Endothelial cell (in vitro differentiated cells): Measurements from ENCODE around the gene OSBPL3. TPM values are rescaled to one million over a fixed set of nuclear protein-coding genes. Genes with fewer than 3 reads are reported as not detected.

Experiments used
- DNase-seq: peaks from one replicate; pipeline ENCODE4 v3.0.0; 2021; ENCODE audit warnings: low spot score
- H3K27ac Mint-ChIP-seq: one replicate; pipeline ENCODE4 v1.8.0; 2021; ENCODE audit warnings: mixed read lengths, inconsistent platforms; ENCODE audit not compliant: unreplicated experiment
- H3K27me3 Mint-ChIP-seq: one replicate; pipeline ENCODE4 v1.8.0; 2021; ENCODE audit warnings: mild to moderate bottlenecking, moderate library complexity, mixed read lengths, inconsistent platforms; ENCODE audit not compliant: unreplicated experiment
- H3K36me3 Mint-ChIP-seq: one replicate; pipeline ENCODE4 v1.8.0; 2021; ENCODE audit warnings: mild to moderate bottlenecking, low read depth, mixed read lengths, inconsistent platforms; ENCODE audit not compliant: unreplicated experiment
- H3K4me1 Mint-ChIP-seq: one replicate; pipeline ENCODE4 v1.8.0; 2021; ENCODE audit warnings: mild to moderate bottlenecking, mixed read lengths, inconsistent platforms; ENCODE audit not compliant: unreplicated experiment
- H3K4me3 Mint-ChIP-seq: one replicate; pipeline ENCODE4 v1.8.0; 2021; ENCODE audit warnings: mild to moderate bottlenecking, mixed read lengths, inconsistent platforms; ENCODE audit not compliant: unreplicated experiment
- H3K9me3 Mint-ChIP-seq: one replicate; pipeline ENCODE4 v1.8.0; 2021; ENCODE audit warnings: mixed read lengths, inconsistent platforms; ENCODE audit not compliant: unreplicated experiment
- CTCF ChIP-seq: fragments of 200-600 bp; sonication (generic); IDR thresholded peaks from one replicate; pipeline ENCODE4 v1.5.0; 2021; ENCODE audit warnings: antibody characterized with exemption; ENCODE audit not compliant: unreplicated experiment
- total RNA-seq: library from RNA; stranded (reverse); fragmentation: NEBNext Ultra II Directional; extraction: Animal tissue kit (Norgen Biotek cat#: 25700); gene quantifications from one replicate; pipeline ENCODE4 v1.2.1, GENCODE V29; 2021; ENCODE audit not compliant: unreplicated experiment

The OSBPL3 gene
- total RNA-seq, 1 donor from 2014 or later = 3.1 TPM

GRCh38 chr7:24975644-24976260, 4.2 kb downstream of the OSBPL3 start:
- H3K27me3 Mint-ChIP-seq = peaks cover 2% of the 10 kb centered on the region
- no peak for DNase-seq
- peaks cover 11% of the 10 kb centered on the region for H3K4me1 Mint-ChIP-seq
- H3K27ac Mint-ChIP-seq = no peak overlapping the region
- TF ChIP-seq CTCF = no peak
- no peak overlapping the region for H3K4me3 Mint-ChIP-seq
- H3K36me3 Mint-ChIP-seq = no peaks in the 10 kb centered on the region
- no peaks in the 10 kb centered on the region for H3K9me3 Mint-ChIP-seq

DNA sequence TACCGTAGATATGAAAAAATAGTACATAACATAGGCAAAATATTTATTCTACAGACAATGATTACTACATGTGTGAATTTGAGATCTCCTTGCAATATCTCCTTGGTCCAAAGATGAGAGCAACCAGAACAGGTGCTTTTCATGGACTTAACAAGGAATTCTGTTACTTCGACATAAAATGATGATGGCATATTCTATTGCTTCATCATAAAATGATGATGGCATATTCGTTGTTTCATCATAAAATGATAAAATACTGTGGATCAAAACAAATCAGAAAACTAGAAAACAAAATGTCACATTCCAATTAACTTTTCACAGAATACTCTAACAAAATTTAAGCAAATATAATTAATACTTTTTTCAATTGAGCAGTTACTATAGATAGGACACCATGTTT, 4.8 kb downstream of the OSBPL3 start:
- no peak for TF ChIP-seq CTCF
- DNase-seq = no peak
- Mint-ChIP-seq H3K4me1 (peaks cover 7% of the 10 kb centered on the region), H3K36me3 (no peaks in the 10 kb centered on the region), H3K4me3 (no peak overlapping the region), H3K27ac (no peak overlapping the region), H3K27me3 (peaks cover 2% of the 10 kb centered on the region), H3K9me3 (no peaks in the 10 kb centered on the region)

DNA sequence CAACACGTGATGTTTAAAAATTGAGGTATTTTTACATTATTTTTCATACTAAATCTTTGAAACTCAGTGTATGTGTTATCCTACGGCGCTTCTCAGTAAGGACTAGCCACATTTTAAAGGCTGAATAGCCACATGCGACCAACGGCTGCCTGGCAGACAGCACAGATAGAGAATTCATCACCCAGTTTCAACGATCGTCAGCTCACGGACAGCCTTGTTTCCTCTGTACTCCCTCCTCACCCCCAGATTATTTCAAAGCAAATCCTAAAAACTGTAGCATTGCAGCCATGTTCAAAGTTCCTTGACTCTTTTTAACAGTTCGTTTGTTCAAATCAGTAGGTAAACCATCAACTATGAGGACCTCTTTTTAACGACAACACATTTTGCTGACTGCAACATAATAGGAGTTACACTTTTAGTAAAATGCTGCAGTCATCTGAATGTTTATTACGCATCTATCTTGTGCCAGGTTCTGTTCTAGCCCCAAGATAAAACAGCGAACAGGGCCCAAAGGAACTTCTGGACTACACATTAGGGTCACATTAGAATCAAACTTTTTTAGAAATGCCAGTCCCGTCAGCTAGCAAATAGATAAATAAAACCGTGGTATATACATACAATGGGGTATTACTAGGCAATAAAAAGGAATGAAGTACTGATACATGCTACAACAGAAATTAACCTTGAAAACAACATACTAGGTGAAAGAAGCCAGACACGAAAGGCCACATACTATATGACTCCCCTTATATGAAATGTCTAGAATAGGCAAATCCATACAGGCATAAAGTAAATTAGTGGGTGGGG, 5.7 kb downstream of the OSBPL3 start:
- H3K36me3 Mint-ChIP-seq = no peaks in the 10 kb centered on the region
- H3K4me1 Mint-ChIP-seq = peaks cover 7% of the 10 kb centered on the region
- DNase-seq = no peak
- H3K4me3 Mint-ChIP-seq = no peak overlapping the region
- no peaks in the 10 kb centered on the region for H3K9me3 Mint-ChIP-seq
- H3K27ac Mint-ChIP-seq = no peak overlapping the region
- peaks cover 2% of the 10 kb centered on the region for H3K27me3 Mint-ChIP-seq
- no peak for TF ChIP-seq CTCF

GRCh38 chr7:24972991-24973390, 7.0 kb downstream of the OSBPL3 start:
- Mint-ChIP-seq H3K27me3 (no peaks in the 10 kb centered on the region), H3K9me3 (no peaks in the 10 kb centered on the region), H3K4me3 (no peak overlapping the region), H3K4me1 (no peaks in the 10 kb centered on the region), H3K36me3 (no peaks in the 10 kb centered on the region), H3K27ac (no peak overlapping the region)
- TF ChIP-seq CTCF = no peak
- DNase-seq = no peak

DNA sequence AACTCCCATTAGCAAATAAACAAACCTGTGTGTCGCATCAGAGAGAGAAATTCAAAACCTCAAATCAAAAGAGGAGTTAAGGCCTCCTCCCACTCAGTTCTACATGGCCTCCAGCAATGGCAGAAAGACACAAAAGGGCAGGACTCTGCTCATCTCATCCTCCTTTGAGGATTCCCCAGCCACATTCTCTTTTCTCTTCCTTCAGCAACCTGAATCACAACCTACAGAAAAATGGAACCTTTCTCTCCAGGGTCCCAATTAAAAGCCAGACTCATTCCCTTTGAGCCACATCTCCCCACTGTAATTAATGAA, 7.9 kb downstream of the OSBPL3 start:
- no peaks in the 10 kb centered on the region for H3K27me3 Mint-ChIP-seq
- H3K27ac Mint-ChIP-seq = no peak overlapping the region
- no peaks in the 10 kb centered on the region for H3K36me3 Mint-ChIP-seq
- no peak for TF ChIP-seq CTCF
- DNase-seq = no peak
- no peak overlapping the region for H3K4me3 Mint-ChIP-seq
- no peaks in the 10 kb centered on the region for H3K4me1 Mint-ChIP-seq
- no peaks in the 10 kb centered on the region for H3K9me3 Mint-ChIP-seq
